Right lobe of liver (tissue), 4 donors: ENCODE measurements around the gene GPR4.

Experiments
- POLR2A ChIP-seq: fragments of 450-650 bp; IDR thresholded peaks from one replicate; pipeline ENCODE4 v1.6.1; 2017; ENCODE audit warnings: antibody characterized with exemption, mild to moderate bottlenecking
- TF ChIP-seq, protein P1 (sequence below), 4 donors: fragments of 200-600 bp in 3 of 4; fragments of 450-650 bp in 1 of 4; IDR thresholded peaks; one replicate each; pipeline versions ENCODE4 v1.5.1 to v1.8.0; 2016 to 2022; ENCODE audit warnings: antibody characterized with exemption in 4 of 4, mild to moderate bottlenecking in 2 of 4
- donor health status: DM: no; HTN: no; CAD: no.
- donor health status: DM: no; HTN: no; CAD: no.
- donor health status: DM: no; HTN: yes; CAD: no.

DNA sequence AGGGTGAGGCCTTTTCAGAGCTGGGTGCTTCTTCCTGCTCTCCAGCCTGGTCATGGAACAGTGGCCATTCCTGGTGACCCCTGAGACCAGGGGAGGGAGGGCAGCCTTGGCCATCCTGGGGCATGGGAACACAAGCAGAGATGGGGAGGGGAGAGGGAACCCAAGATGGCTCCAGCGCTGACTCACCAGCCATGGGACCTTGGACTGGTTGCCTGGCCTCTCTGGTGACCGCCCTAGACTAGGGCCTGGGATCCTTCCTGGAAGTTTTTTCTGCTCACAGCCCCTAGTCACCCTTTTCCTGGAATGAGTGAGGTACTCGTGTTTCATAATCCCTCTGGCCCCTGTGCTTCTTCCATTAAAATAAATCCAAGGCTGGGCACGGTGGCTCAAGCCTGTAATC lies 14.1 kb downstream of the GPR4 start:
- TF ChIP-seq, protein P1, sequence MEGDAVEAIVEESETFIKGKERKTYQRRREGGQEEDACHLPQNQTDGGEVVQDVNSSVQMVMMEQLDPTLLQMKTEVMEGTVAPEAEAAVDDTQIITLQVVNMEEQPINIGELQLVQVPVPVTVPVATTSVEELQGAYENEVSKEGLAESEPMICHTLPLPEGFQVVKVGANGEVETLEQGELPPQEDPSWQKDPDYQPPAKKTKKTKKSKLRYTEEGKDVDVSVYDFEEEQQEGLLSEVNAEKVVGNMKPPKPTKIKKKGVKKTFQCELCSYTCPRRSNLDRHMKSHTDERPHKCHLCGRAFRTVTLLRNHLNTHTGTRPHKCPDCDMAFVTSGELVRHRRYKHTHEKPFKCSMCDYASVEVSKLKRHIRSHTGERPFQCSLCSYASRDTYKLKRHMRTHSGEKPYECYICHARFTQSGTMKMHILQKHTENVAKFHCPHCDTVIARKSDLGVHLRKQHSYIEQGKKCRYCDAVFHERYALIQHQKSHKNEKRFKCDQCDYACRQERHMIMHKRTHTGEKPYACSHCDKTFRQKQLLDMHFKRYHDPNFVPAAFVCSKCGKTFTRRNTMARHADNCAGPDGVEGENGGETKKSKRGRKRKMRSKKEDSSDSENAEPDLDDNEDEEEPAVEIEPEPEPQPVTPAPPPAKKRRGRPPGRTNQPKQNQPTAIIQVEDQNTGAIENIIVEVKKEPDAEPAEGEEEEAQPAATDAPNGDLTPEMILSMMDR (IDR thresholded peaks at IDR 0.05) = no peak
- no peak for TF ChIP-seq POLR2A
